ENCODE data around the gene IFITM2. TPM values are rescaled to one million over a fixed set of nuclear protein-coding genes. Genes with fewer than 3 reads are reported as not detected.
A peak's percentile ranks its signal among the peaks of the same experiment; 100 is the strongest.

Gene IFITM2
- total and polyA plus RNA-seq, 2 of the 13 experiments (the other 11 are each of a cell fraction or from before 2014, with no cell fraction given), result 13.8 to 267 TPM

- TF ChIP-seq, protein P1, sequence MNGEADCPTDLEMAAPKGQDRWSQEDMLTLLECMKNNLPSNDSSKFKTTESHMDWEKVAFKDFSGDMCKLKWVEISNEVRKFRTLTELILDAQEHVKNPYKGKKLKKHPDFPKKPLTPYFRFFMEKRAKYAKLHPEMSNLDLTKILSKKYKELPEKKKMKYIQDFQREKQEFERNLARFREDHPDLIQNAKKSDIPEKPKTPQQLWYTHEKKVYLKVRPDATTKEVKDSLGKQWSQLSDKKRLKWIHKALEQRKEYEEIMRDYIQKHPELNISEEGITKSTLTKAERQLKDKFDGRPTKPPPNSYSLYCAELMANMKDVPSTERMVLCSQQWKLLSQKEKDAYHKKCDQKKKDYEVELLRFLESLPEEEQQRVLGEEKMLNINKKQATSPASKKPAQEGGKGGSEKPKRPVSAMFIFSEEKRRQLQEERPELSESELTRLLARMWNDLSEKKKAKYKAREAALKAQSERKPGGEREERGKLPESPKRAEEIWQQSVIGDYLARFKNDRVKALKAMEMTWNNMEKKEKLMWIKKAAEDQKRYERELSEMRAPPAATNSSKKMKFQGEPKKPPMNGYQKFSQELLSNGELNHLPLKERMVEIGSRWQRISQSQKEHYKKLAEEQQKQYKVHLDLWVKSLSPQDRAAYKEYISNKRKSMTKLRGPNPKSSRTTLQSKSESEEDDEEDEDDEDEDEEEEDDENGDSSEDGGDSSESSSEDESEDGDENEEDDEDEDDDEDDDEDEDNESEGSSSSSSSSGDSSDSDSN (CRISPR knock-in tag; IDR thresholded peaks at IDR 0.05), result no peak
These were observed 28.4 kb downstream of the IFITM2 start (continued) for GRCh38 chr11:335779-336658.

DNA sequence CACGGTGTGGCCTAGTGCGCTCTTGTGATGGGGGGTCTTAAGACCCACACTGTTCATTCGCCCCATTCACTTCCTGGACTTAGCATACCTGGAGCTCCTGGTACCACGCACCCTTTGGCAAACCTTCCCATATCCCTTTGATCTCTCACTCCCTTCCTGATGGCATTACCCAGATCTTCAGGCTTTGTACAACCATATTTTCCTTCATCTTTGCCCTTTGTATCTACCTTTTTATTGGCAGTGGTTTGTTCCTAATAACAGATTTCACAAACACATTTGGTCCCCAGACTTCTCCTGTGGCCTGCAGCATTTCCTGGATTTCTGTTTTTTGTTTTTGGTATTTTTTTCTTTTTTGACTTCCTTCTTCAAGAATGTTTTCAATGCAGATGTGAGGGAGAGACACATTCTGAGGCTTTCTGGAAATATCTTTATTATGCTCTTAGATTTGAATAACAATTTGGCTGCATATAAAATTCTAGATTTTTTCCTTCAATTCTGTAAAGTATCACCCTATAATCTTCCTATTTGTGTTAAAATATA is 29.1 kb downstream of the IFITM2 start:
- H4K20me1 ChIP-seq (ENCODE audit: insufficient read depth, low read length), result no peaks in the 10 kb centered on the region
- H3K79me2 ChIP-seq (ENCODE audit: insufficient read depth, low read length), result no peaks in the 10 kb centered on the region
- H3K4me3 ChIP-seq (replicated peaks in 1 of 3; ENCODE audit: insufficient read depth in 1 of 3, low read depth in 2 of 3, low read length in 3 of 3), result 0 out of 6 replicates have a peak overlapping the region, but pooled peaks of 1 of the 3 experiments have one; percentile 34
- no peak overlapping the region for H3K27ac ChIP-seq (ENCODE audit: extremely low read length, insufficient read depth, low read length)
- no TSS peak for BruUV-seq (replicated peaks)
- no peak for ATAC-seq
- H3K4me1 ChIP-seq (ENCODE audit: insufficient read depth, low read length), result peaks cover 23% of the 10 kb centered on the region
- H3K9me3 ChIP-seq (ENCODE audit: low read length), result no peaks in the 10 kb centered on the region
- TF ChIP-seq HOXA5 (CRISPR knock-in tag; IDR thresholded peaks at IDR 0.05), result no peak
- no peak for TF ChIP-seq ZNF788 (CRISPR knock-in tag; IDR thresholded peaks at IDR 0.05; ENCODE audit: borderline replicate concordance)
- no peak for TF ChIP-seq NFKB2 (CRISPR knock-in tag; IDR thresholded peaks at IDR 0.05; ENCODE audit: borderline replicate concordance)
- TF ChIP-seq NR2F6 (IDR thresholded peaks at IDR 0.05), result no peak
- no peak for TF ChIP-seq NR2F6 (CRISPR knock-in tag; IDR thresholded peaks at IDR 0.05)
- no peak for TF ChIP-seq CENPBD1 (CRISPR knock-in tag; IDR thresholded peaks at IDR 0.05; ENCODE audit: borderline replicate concordance, low read depth)
- TF ChIP-seq ZNF136 (CRISPR knock-in tag; IDR thresholded peaks at IDR 0.05; ENCODE audit: low read depth), result no peak
- no peak for TF ChIP-seq ZNF605 (CRISPR knock-in tag; IDR thresholded peaks at IDR 0.05)
- no peak for TF ChIP-seq ZBTB42 (CRISPR knock-in tag; IDR thresholded peaks at IDR 0.05)
- H3K4me2 ChIP-seq (ENCODE audit: low read depth, low read length), result peak overlapping the region; percentile 68
- intact Hi-C loops (cut with micrococcal nuclease; ENCODE audit: unreplicated experiment), result no loop called here
- ChIA-PET CTCF (ENCODE audit: low intra/inter-chr PET ratio, low total read pairs) (no interaction called here), POLR2A (interaction anchor here (1.7 to 3.0 kb wide), 3 partner anchors 9 to 19 kb away, joined by 6 to 8 read pairs (median 8); no protein-coding TSS in a partner anchor)
- H3K9ac ChIP-seq (ENCODE audit: insufficient read depth, low read depth, low read length), result 0 out of 2 replicates have a peak overlapping the region, but pooled peaks have one; percentile 50
- no peak for DNase-seq (ENCODE audit: low spot score)
- 59% methylated on average over 4 of the region's 4 CpGs for WGBS (ENCODE audit: low lambda C conversion rate)
- no peak for FAIRE-seq
- no peaks in the 10 kb centered on the region for H3K36me3 ChIP-seq (replicated peaks in 1 of 2; ENCODE audit: control insufficient read depth in 1 of 2, insufficient read depth in 2 of 2, low read length in 2 of 2)
- peaks cover 0 to 13% of the 10 kb centered on the region in 2 experiments; a peak in 3 of 5 replicates for H3K27me3 ChIP-seq (ENCODE audit: control insufficient read depth in 1 of 2, insufficient read depth in 2 of 2, low read length in 2 of 2)
- in situ Hi-C loops (cut with HindIII; ENCODE audit: extremely low pct_ligation_motif_present, low pct_unique_long_range_greater_than_20kb), result no loop called here
- peak overlapping the region; percentile 69 for H2AFZ ChIP-seq (ENCODE audit: low read length)

Data from HepG2 (cell line).